Umbilical cord (tissue), 2 donors: ENCODE measurements around the gene FAM120A. TPM values are rescaled to one million over a fixed set of nuclear protein-coding genes. Genes with fewer than 3 reads are reported as not detected.
"Not testable (repeated sequence)": the region's sequence is repeated elsewhere in the genome, so short reads cannot be mapped to it uniquely, and the experiment has no call there.

ENCODE experiments used
- DNase-seq: peaks from one replicate; pipeline ENCODE4 v3.0.0-alpha.2; 2015; ENCODE audit warnings: low spot score
- total RNA-seq: library from RNA; depleted of rRNA; stranded (reverse); fragments of >200 nt; gene quantifications from one replicate; pipeline ENCODE4 v1.2.3, GENCODE V29; 2014; ENCODE audit warnings: low replicate concordance; ENCODE audit not compliant: insufficient read depth

FAM120A gene, protein sequence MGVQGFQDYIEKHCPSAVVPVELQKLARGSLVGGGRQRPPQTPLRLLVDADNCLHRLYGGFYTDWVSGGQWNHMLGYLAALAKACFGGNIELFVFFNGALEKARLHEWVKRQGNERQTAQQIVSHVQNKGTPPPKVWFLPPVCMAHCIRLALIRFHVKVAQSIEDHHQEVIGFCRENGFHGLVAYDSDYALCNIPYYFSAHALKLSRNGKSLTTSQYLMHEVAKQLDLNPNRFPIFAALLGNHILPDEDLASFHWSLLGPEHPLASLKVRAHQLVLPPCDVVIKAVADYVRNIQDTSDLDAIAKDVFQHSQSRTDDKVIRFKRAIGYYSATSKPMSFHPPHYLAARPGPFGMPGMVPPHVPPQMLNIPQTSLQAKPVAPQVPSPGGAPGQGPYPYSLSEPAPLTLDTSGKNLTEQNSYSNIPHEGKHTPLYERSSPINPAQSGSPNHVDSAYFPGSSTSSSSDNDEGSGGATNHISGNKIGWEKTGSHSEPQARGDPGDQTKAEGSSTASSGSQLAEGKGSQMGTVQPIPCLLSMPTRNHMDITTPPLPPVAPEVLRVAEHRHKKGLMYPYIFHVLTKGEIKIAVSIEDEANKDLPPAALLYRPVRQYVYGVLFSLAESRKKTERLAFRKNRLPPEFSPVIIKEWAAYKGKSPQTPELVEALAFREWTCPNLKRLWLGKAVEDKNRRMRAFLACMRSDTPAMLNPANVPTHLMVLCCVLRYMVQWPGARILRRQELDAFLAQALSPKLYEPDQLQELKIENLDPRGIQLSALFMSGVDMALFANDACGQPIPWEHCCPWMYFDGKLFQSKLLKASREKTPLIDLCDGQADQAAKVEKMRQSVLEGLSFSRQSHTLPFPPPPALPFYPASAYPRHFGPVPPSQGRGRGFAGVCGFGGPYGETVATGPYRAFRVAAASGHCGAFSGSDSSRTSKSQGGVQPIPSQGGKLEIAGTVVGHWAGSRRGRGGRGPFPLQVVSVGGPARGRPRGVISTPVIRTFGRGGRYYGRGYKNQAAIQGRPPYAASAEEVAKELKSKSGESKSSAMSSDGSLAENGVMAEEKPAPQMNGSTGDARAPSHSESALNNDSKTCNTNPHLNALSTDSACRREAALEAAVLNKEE
- 76.3 TPM for total RNA-seq

- peak; percentile 85 for DNase-seq
Measured at GRCh38 chr9:93450945-93451815, at the start of gene FAM120A. Gene FAM120A (plus strand): TSS chr9:93451685. CDS start chr9:93451916, 231 bp downstream.

DNA sequence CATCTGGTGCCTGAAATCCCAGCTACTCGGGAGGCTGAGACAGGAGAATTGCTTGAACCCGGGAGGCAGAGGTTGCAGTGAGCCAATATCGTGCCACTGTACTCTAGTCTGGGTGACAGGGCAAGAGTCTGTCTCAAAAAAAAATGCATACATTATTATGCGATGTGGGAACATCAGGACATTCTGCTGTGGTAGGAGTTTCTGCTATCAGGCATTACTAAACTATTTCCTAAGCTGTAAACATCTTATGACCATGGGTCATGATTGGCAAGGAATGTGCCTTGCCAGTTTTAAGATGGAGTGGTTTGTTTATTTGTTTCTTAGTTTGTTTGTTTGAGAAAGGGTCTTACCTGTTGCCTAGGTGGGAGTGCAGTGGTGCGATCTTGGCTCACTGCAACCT is 45.1 kb upstream of the FAM120A start:
- DNase-seq: no peak

- no peak for DNase-seq
Measured at GRCh38 chr9:93413530-93413929, 38.0 kb upstream of the FAM120A start.

DNA sequence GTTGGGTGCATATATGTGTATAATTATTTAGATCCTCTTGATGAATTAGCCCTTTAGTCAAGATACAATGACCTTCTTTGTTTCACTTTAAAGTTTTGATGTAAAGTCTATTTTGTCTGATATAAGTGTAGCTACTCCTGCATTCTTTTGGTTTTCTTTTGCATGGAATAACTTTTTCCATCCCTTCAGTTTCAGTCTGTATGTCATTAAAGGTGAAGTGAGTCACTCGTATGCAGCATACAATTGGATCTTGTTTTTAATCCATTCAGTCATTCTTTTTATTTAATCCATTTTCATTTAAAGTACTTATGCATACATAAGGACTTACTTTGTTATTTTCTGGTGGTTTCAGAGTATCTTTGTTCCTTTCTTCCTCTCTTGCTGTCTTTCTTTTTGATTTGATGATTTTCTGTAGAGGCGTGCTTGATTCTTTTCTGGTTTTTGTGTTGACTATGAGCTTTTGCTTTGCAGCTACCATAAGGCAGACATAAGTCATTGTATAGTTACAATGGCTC is 36.3 kb upstream of the FAM120A start:
- no peak for DNase-seq

- no peak for DNase-seq
Measured at GRCh38 chr9:93416530-93417235, 34.8 kb upstream of the FAM120A start.

- DNase-seq: no peak
Measured at GRCh38 chr9:93417538-93417937, 33.9 kb upstream of the FAM120A start.

- DNase-seq: no peak
Measured at GRCh38 chr9:93419023-93419422, 32.5 kb upstream of the FAM120A start.

DNA sequence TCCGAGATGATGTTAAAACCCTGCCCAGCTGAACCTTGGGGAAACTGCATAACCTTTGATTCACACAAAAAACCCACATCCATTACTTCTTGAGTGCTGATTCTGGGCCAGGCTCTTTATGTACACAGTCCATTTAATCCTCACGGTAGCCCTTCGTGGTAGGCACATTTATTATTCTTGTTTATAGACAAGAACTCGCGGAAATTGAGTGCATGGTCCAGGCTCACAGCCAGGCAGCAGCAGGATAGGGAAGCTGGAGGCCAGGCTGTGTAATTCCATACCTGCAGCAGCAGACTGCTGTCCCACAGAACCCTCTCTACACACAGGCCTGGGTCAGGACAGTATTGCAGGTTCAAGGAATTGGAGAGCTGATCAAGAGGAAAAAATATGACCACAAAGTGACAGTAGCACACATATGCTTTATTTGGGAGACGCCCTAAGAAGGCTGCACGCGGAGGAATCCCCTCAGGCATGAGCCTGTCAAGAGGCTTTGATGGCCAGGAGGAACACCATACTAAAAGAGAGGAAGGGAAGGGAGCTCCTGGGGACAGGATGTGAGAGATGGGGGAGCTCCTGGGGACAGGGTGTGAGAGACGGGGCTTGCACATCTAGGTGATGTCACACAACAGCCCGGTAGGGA is 28.4 kb upstream of the FAM120A start:
- no peak for DNase-seq

- DNase-seq: no peak
Measured at GRCh38 chr9:93427655-93428379, 23.7 kb upstream of the FAM120A start.

- peak; percentile 16 for DNase-seq
Measured at GRCh38 chr9:93431539-93432105, 19.9 kb upstream of the FAM120A start.

- DNase-seq: no peak
Measured at GRCh38 chr9:93432964-93433363, 18.5 kb upstream of the FAM120A start.

DNA sequence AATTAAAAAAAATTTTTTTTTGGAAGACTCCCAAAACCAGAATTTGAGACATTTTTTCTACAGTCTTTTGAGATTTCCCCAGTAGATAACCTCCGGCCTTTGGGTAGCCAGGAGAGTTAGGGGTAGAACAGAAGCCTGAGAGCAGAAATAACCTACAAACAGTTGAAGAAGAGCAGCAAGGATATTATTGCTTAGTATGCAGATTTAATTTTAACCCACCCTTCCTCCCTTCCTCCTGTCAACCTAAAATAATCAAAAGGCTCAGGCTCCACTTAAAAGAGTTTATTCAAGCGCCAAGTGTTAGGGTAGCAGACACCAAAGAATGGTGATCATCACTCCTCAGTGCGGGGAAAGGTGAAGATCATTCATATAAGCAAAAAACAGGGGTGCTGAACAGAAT is 17.4 kb upstream of the FAM120A start:
- DNase-seq: no peak

DNA sequence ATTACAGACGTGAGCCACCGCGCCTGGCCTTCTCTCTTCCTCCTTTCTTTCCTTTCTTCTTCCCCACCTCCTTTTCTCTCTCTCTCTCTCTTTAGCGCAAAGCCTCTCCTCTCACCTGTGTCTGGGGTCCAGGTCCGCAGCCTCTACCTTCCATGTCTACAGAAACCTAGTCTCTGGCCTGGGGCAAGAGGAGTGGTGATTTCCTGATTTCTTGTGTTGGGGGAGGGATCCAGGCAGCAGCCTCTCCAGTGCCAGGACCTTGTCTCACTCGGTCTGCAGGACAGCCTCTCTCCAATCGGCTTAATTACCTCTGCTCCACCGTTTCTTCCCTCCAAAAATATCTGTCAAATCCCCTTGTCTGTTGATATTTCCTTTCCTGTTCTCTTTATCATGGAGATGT is 16.1 kb upstream of the FAM120A start:
- no peak for DNase-seq

- DNase-seq: no peak
Measured at GRCh38 chr9:93436218-93436617, 15.3 kb upstream of the FAM120A start.

- DNase-seq: no peak
Measured at GRCh38 chr9:93436655-93437407, 14.7 kb upstream of the FAM120A start.

GRCh38 chr9:93437996-93438395 is 13.5 kb upstream of the FAM120A start:
- no peak for DNase-seq

GRCh38 chr9:93439301-93439700 is 12.2 kb upstream of the FAM120A start:
- not testable (repeated sequence) for DNase-seq
